ENCODE measurements around the gene PP2D1.
A peak's percentile ranks its signal among the peaks of the same experiment; 100 is the strongest.
"Not testable (repeated sequence)": the region's sequence is repeated elsewhere in the genome, so short reads cannot be mapped to it uniquely, and the experiment has no call there.

PP2D1 gene

GRCh38 chr3:20012164-20012563 lies at the start of gene PP2D1:
TSS of gene PP2D1 (minus strand) at chr3:20012264. CDS start at chr3:20012072, 192 bp downstream.
- no peak for DNase-seq

- DNase-seq = no peak
Observed at GRCh38 chr3:20060974-20061685, 49.1 kb upstream of the PP2D1 start.

- DNase-seq = no peak
Observed at GRCh38 chr3:20059929-20060328, 47.9 kb upstream of the PP2D1 start.

GRCh38 chr3:20057612-20058180 lies 45.6 kb upstream of the PP2D1 start:
- DNase-seq = no peak

GRCh38 chr3:20056725-20057611 lies 44.9 kb upstream of the PP2D1 start:
- DNase-seq = no peak

GRCh38 chr3:20055842-20056241 lies 43.8 kb upstream of the PP2D1 start:
- DNase-seq = no peak

- DNase-seq = no peak
Observed at GRCh38 chr3:20055020-20055775, 43.1 kb upstream of the PP2D1 start.

GRCh38 chr3:20054549-20054987 lies 42.5 kb upstream of the PP2D1 start:
- DNase-seq = no peak

GRCh38 chr3:20052851-20053250 lies 40.8 kb upstream of the PP2D1 start:
- DNase-seq = no peak

- DNase-seq = no peak
Observed at GRCh38 chr3:20051123-20051806, 39.2 kb upstream of the PP2D1 start.

GRCh38 chr3:20047976-20048883 lies 36.2 kb upstream of the PP2D1 start:
- DNase-seq = no peak

- DNase-seq = no peak
Observed at GRCh38 chr3:20047341-20047779, 35.3 kb upstream of the PP2D1 start.

- no peak for DNase-seq
Observed at GRCh38 chr3:20046556-20046955, 34.5 kb upstream of the PP2D1 start.

- DNase-seq = not testable (repeated sequence)
Observed at GRCh38 chr3:20045141-20045540, 33.1 kb upstream of the PP2D1 start.

- DNase-seq = no peak
Observed at GRCh38 chr3:20043825-20044224, 31.8 kb upstream of the PP2D1 start.

- no peak for DNase-seq
Observed at GRCh38 chr3:20043396-20043795, 31.3 kb upstream of the PP2D1 start.

- no peak for DNase-seq
Observed at GRCh38 chr3:20042331-20042730, 30.3 kb upstream of the PP2D1 start.

GRCh38 chr3:20041197-20041780 lies 29.2 kb upstream of the PP2D1 start:
- DNase-seq = no peak

- peak; percentile 4 to 16 for DNase-seq
Observed at GRCh38 chr3:20040548-20041196, 28.6 kb upstream of the PP2D1 start.

Data from NCI-H1930 (cell line).